RWPE2 (cell line): ENCODE results near the gene SLC23A1.

Source experiments
- ATAC-seq: fragments of 200-7000 bp; cut with Tn5 transposase; 3 replicates; pipeline ENCODE4 v1.9.1; 2021; ENCODE audit warnings: low read depth
- DNase-seq: peaks from one replicate; pipeline ENCODE4 v3.0.0-alpha.2; 2020; ENCODE audit warnings: low spot score
- H3K27ac ChIP-seq: fragments of 450-650 bp; 2 replicates; pipeline ENCODE4 v1.5.1; 2017; ENCODE audit warnings: mild to moderate bottlenecking; ENCODE audit not compliant: poor library complexity, severe bottlenecking
- H3K27me3 ChIP-seq: fragments of 250-450 bp; sonication (Bioruptor Pico); 2 replicates; pipeline ENCODE4 v1.5.1; 2021; ENCODE audit warnings: mild to moderate bottlenecking, moderate library complexity; ENCODE audit not compliant: insufficient read depth, poor library complexity, severe bottlenecking
- H3K36me3 ChIP-seq: fragments of 250-450 bp; sonication (Bioruptor Pico); 2 replicates; pipeline ENCODE4 v1.5.1; 2020; ENCODE audit warnings: low read depth, mild to moderate bottlenecking, moderate library complexity
- H3K4me1 ChIP-seq: fragments of 250-450 bp; sonication (Bioruptor Pico); 2 replicates; pipeline ENCODE4 v1.5.1; 2021; ENCODE audit warnings: mild to moderate bottlenecking, moderate library complexity; ENCODE audit not compliant: insufficient read depth, poor library complexity, severe bottlenecking
- H3K4me3 ChIP-seq: fragments of 250-450 bp; sonication (Bioruptor Pico); 2 replicates; pipeline ENCODE4 v1.5.1; 2021; ENCODE audit warnings: mild to moderate bottlenecking, moderate library complexity; ENCODE audit not compliant: severe bottlenecking
- H3K9me3 ChIP-seq: fragments of 250-450 bp; sonication (Bioruptor Pico); 2 replicates; pipeline ENCODE4 v1.5.1; 2021; ENCODE audit warnings: mild to moderate bottlenecking, moderate library complexity; ENCODE audit not compliant: severe bottlenecking
- TF ChIP-seq, protein P1 (sequence below): fragments of 450-650 bp; IDR thresholded peaks from one replicate; pipeline ENCODE4 v1.5.1; 2017; ENCODE audit warnings: mild to moderate bottlenecking, moderate library complexity; ENCODE audit not compliant: poor library complexity, severe bottlenecking

Gene SLC23A1

DNA sequence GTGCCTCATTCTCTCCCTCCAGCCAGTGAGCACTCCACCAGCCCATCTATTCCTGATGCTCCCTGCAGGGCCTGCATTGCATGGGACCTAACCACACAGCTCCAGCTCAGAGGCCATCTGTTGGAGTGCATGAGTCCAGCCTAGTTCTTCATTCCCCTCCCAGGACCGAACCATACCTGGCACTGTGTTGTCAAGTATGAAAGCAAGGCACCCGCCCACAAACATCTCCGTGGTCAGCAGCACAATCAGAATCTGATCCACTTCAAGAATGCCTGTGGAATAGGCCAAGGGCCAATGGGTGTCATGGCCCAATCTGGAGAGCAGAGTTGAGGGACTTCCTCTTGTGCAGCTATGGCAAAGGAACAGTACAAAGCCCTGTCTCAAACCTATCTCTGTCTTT is 5.9 kb downstream of the SLC23A1 start:
- H3K4me3 ChIP-seq, result no peak overlapping the region
- H3K27me3 ChIP-seq, result no peaks in the 10 kb centered on the region
- no peaks in the 10 kb centered on the region for H3K9me3 ChIP-seq
- H3K4me1 ChIP-seq, result peaks cover 10% of the 10 kb centered on the region
- peak; percentile 28 for DNase-seq
- H3K36me3 ChIP-seq, result peaks cover 7% of the 10 kb centered on the region
- ATAC-seq, result no peak
- no peak overlapping the region for H3K27ac ChIP-seq
- TF ChIP-seq, protein P1, sequence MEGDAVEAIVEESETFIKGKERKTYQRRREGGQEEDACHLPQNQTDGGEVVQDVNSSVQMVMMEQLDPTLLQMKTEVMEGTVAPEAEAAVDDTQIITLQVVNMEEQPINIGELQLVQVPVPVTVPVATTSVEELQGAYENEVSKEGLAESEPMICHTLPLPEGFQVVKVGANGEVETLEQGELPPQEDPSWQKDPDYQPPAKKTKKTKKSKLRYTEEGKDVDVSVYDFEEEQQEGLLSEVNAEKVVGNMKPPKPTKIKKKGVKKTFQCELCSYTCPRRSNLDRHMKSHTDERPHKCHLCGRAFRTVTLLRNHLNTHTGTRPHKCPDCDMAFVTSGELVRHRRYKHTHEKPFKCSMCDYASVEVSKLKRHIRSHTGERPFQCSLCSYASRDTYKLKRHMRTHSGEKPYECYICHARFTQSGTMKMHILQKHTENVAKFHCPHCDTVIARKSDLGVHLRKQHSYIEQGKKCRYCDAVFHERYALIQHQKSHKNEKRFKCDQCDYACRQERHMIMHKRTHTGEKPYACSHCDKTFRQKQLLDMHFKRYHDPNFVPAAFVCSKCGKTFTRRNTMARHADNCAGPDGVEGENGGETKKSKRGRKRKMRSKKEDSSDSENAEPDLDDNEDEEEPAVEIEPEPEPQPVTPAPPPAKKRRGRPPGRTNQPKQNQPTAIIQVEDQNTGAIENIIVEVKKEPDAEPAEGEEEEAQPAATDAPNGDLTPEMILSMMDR, result no peak

DNA sequence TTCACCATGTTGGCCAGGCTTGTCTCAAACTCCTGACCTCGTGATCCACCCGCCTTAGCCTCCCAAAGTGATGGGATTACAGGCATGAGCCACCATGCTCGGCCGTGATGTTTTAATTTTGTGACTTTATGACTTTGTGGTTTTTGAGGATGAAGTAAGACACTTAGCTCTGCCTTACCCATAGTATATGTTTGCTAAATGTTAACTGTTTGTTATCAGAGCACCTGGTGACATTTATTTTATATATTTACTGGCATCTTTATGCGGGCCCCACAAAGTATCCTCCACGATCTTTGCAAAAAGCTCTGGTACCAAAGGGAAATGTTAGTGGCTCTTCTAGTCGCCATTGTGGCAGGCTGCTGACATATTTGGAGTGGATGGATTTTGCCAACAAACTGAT is 6.7 kb downstream of the SLC23A1 start:
- H3K36me3 ChIP-seq, result peaks cover 12% of the 10 kb centered on the region
- ATAC-seq (no peak), DNase-seq (no peak)
- TF ChIP-seq, protein P1, result no peak
- peaks cover 10% of the 10 kb centered on the region for H3K4me1 ChIP-seq
- H3K27me3 ChIP-seq, result no peaks in the 10 kb centered on the region
- no peaks in the 10 kb centered on the region for H3K9me3 ChIP-seq
- no peak overlapping the region for H3K27ac ChIP-seq
- H3K4me3 ChIP-seq, result no peak overlapping the region

DNA sequence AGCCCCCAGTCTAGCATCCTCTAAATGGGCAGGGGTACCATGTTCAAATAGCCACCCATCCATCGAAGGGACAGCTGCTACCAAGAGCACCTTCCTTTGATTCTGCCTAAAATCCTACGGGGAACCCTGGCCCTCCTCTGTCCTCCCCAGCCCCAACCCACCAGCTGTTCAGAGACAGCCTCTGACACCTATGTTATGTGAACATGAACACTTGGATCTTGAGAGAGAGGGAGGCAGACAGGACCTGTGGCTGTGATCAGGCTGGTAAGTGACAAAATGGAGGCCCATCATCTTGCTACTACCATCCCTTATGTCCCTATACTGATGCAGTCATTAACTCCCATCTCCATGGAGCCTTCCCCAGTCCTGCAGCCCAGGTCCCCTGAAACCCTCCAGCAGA is 8.2 kb downstream of the SLC23A1 start:
- H3K36me3 ChIP-seq, result peaks cover 25% of the 10 kb centered on the region
- H3K27ac ChIP-seq, result no peak overlapping the region
- peaks cover 10% of the 10 kb centered on the region for H3K4me1 ChIP-seq
- H3K27me3 ChIP-seq, result no peaks in the 10 kb centered on the region
- H3K9me3 ChIP-seq, result no peaks in the 10 kb centered on the region
- TF ChIP-seq, protein P1, result no peak
- H3K4me3 ChIP-seq, result no peak overlapping the region
- no peak for ATAC-seq
- no peak for DNase-seq

DNA sequence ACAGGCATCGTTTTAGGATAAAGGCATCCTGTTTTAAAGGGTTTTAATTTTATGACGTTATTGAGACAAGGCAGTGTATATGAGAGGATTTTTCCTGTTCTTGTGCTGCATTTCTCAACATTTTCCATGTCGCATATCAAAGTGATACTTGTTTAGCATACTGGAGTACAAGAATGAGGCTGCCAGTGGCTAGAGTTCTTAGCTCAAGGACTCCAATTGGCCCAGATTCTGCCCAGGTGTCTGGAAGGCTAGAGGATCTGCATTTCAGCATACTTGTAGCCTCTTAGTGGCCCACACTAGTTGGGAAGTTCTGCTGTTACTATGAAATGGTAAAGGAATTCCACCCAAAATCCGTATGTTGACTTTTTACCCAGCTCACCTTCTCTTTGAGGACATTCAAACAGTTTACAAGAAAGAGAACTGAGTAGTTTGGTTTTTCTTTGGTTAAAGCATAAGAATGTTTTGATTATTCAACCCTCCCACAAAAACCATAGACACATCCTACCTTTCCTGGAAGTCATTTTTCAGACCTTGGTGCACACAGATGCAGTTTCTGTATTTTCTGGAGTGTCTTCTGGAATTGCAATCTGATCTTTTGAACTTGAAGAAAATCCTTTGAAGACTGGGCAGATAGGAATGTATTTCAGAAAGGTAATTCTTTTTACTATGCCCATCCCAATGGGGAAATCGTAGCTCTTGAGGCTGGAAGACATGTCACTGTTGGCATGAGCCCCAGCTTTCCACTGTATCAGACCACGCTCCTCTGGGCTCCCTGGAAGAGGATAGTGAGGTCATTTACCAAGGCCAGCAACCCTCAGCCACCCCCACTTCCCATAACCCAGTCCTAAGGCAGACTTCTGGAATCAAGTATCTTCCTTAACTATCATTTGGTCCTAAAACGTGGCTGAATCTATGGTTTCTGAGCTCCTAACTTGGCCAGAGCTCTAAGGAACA is 11.3 kb downstream of the SLC23A1 start:
- Histone ChIP-seq H3K36me3 (peaks cover 55% of the 10 kb centered on the region), H3K4me3 (no peak overlapping the region), H3K27me3 (no peaks in the 10 kb centered on the region), H3K4me1 (peaks cover 10% of the 10 kb centered on the region), H3K27ac (peak overlapping the region; percentile 2), H3K9me3 (no peaks in the 10 kb centered on the region)
- TF ChIP-seq, protein P1, result no peak
- no peak for ATAC-seq
- no peak for DNase-seq

DNA sequence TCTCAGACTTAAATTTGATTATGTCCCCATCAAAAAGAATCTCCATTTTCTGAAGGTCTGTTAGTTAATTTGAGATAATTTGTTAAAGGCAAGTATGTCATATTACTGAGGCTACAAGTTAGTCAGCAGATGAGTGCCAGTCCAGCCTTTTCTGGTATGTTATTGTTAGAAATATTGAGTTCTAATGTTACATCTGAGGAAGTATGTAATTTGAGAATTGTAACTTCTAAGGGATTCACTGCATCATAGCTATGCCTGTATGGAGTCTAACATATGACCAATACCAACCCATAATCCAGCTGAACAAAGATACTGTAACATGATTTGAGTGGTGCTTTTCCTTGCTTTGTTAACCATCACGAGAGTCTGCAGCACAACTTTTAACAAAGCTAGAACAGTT is 13.9 kb downstream of the SLC23A1 start:
- Histone ChIP-seq H3K36me3 (peaks cover 81% of the 10 kb centered on the region), H3K4me1 (peaks cover 10% of the 10 kb centered on the region), H3K4me3 (no peak overlapping the region), H3K9me3 (no peaks in the 10 kb centered on the region), H3K27me3 (no peaks in the 10 kb centered on the region), H3K27ac (no peak overlapping the region)
- TF ChIP-seq, protein P1, result no peak
- ATAC-seq, result no peak
- DNase-seq, result no peak
